SK-N-SH treated with all-trans-retinoic acid at 6 μM for 48 hours (cell line): Measurements from ENCODE around the gene RAPGEF1.

ENCODE experiments used
- ARNTL ChIP-seq: fragments of 450-650 bp; formaldehyde crosslinking; IDR thresholded peaks from 2 replicates; pipeline ENCODE4 v1.5.0; 2020; ENCODE audit warnings: low read depth, mild to moderate bottlenecking, moderate library complexity, borderline replicate concordance
- ISL1 ChIP-seq: fragments of 250-450 bp; sonication (Bioruptor Pico); IDR thresholded peaks from 2 replicates; pipeline ENCODE4 v2.1.2; 2022; ENCODE audit warnings: mild to moderate bottlenecking, moderate library complexity
- POU6F1 ChIP-seq: fragments of 250-450 bp; sonication (Bioruptor Pico); IDR thresholded peaks from 2 replicates; pipeline ENCODE4 v1.8.0; 2021; ENCODE audit warnings: low read depth, mild to moderate bottlenecking, moderate library complexity, borderline replicate concordance
- PPARA ChIP-seq: fragments of 250-450 bp; sonication (Bioruptor Pico); IDR thresholded peaks from 2 replicates; pipeline ENCODE4 v1.5.0; 2020; ENCODE audit warnings: mild to moderate bottlenecking, borderline replicate concordance
- RARB ChIP-seq: fragments of 250-450 bp; sonication (Bioruptor Pico); IDR thresholded peaks from 2 replicates; pipeline ENCODE4 v1.8.0; 2021; ENCODE audit warnings: mild to moderate bottlenecking, moderate library complexity
- TCF4 ChIP-seq: fragments of 250-450 bp; sonication (Bioruptor Pico); IDR thresholded peaks from 2 replicates; pipeline ENCODE4 v1.8.0; 2021; ENCODE audit warnings: mild to moderate bottlenecking, moderate library complexity, borderline replicate concordance
- ZFP3 ChIP-seq: fragments of 250-450 bp; sonication (Bioruptor Pico); IDR thresholded peaks from 2 replicates; pipeline ENCODE4 v1.5.0; 2020; ENCODE audit warnings: mild to moderate bottlenecking, moderate library complexity
- ZNF565 ChIP-seq: fragments of 450-650 bp; formaldehyde crosslinking; conservative IDR thresholded peaks from 2 replicates; pipeline ENCODE4 v1.5.0; 2020; ENCODE audit warnings: low read depth, mild to moderate bottlenecking, moderate library complexity
- ZNF70 ChIP-seq: fragments of 450-650 bp; formaldehyde crosslinking; IDR thresholded peaks from 2 replicates; pipeline ENCODE4 v1.5.0; 2020; ENCODE audit warnings: mild to moderate bottlenecking, moderate library complexity
- TF ChIP-seq, protein P1 (sequence below): fragments of 250-450 bp; sonication (Bioruptor Pico); IDR thresholded peaks from 2 replicates; pipeline ENCODE4 v1.8.0; 2020; ENCODE audit warnings: mild to moderate bottlenecking, moderate library complexity, borderline replicate concordance
- TF ChIP-seq, protein P2 (sequence below): fragments of 250-450 bp; sonication (Bioruptor Pico); IDR thresholded peaks from 2 replicates; pipeline ENCODE4 v1.5.1; 2021; ENCODE audit warnings: mild to moderate bottlenecking, moderate library complexity

DNA sequence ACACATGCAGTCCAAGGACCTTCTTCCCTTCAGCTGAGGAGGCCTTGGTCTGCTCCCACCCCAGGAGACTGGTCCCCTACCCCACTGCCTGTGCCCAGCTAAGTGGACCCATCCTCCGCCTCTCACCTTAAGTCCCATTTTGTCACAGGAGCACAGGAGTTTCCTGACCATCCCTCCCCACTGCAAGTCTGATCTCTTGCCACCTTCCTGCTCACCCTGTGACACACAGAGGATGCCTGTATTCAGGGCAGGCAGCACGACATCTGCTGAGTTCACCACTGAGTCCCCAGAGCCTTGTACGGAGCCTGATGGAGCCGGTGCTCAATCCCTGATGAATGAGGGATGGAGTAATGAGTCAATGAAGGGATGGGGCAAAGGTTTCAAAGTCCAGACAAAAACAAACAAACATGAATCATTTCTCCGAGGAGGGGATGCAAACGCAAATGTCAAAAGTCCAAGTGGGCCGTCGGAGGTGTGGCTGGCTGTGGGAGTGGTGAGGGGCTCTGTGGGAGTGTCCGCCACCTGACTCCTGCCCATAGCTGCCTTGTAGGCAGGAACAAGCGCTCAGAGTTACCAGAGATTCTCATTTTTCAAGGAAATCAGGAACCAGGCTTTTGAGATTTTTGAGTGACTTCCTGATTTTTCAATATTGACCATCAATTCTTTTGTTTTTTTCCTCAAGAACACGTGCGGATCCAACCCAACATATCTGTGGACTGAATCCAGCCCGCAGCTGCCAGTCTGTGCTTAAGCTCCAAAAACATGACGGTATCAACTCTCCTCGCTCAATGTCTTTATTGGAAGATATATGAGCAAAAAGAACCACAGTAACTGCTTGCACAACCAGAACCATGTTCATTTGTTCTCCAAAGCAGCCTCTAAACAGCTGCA is 4.4 kb downstream of the RAPGEF1 start:
- TF ChIP-seq ARNTL (no peak), POU6F1 (CRISPR knock-in tag) (no peak), RARB (CRISPR knock-in tag) (no peak), TCF4 (CRISPR knock-in tag) (no peak), ZFP3 (CRISPR knock-in tag) (no peak), ZNF70 (CRISPR knock-in tag) (no peak), ISL1 (CRISPR knock-in tag) (no peak), PPARA (CRISPR knock-in tag) (no peak), ZNF565 (CRISPR knock-in tag) (no peak)
- TF ChIP-seq, protein P1, sequence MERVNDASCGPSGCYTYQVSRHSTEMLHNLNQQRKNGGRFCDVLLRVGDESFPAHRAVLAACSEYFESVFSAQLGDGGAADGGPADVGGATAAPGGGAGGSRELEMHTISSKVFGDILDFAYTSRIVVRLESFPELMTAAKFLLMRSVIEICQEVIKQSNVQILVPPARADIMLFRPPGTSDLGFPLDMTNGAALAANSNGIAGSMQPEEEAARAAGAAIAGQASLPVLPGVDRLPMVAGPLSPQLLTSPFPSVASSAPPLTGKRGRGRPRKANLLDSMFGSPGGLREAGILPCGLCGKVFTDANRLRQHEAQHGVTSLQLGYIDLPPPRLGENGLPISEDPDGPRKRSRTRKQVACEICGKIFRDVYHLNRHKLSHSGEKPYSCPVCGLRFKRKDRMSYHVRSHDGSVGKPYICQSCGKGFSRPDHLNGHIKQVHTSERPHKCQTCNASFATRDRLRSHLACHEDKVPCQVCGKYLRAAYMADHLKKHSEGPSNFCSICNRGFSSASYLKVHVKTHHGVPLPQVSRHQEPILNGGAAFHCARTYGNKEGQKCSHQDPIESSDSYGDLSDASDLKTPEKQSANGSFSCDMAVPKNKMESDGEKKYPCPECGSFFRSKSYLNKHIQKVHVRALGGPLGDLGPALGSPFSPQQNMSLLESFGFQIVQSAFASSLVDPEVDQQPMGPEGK (CRISPR knock-in tag): no peak
- TF ChIP-seq, protein P2, sequence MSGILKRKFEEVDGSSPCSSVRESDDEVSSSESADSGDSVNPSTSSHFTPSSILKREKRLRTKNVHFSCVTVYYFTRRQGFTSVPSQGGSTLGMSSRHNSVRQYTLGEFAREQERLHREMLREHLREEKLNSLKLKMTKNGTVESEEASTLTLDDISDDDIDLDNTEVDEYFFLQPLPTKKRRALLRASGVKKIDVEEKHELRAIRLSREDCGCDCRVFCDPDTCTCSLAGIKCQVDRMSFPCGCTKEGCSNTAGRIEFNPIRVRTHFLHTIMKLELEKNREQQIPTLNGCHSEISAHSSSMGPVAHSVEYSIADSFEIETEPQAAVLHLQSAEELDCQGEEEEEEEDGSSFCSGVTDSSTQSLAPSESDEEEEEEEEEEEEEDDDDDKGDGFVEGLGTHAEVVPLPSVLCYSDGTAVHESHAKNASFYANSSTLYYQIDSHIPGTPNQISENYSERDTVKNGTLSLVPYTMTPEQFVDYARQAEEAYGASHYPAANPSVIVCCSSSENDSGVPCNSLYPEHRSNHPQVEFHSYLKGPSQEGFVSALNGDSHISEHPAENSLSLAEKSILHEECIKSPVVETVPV (CRISPR knock-in tag): no peak
